ENCODE results near the gene KIRREL1. TPM values are rescaled to one million over a fixed set of nuclear protein-coding genes. Genes with fewer than 3 reads are reported as not detected.

Gene KIRREL1
- total and polyA plus RNA-seq, 2 of the 8 experiments (the other 6 are each of a cell fraction or from before 2014, with no cell fraction given): 14.2 to 39.0 TPM

- FAIRE-seq: no peak
- Histone ChIP-seq H3K4me2 (ENCODE audit: insufficient read depth in 1 of 2, low read depth in 2 of 2, low read length in 2 of 2) (no peak overlapping the region), H2AK5ac (ENCODE audit: low read depth, low read length) (no peak overlapping the region)
These were observed 152.7 kb downstream of the KIRREL1 start for GRCh38 chr1:158146165-158146564.

More at GRCh38 chr1:158146165-158146564, 152.7 kb downstream of the KIRREL1 start:
- Histone ChIP-seq H3K36me3 (ENCODE audit: control insufficient read depth in 2 of 4, insufficient read depth in 4 of 4, low read length in 3 of 4) (no peaks in the 10 kb centered on the region), H3K4me1 (replicated peaks in 1 of 4; ENCODE audit: control insufficient read depth in 3 of 4, insufficient read depth in 4 of 4, low read length in 3 of 4) (no peaks in the 10 kb centered on the region; a peak in 2 of 7 replicates), H3K23ac (ENCODE audit: insufficient read length) (no peak overlapping the region), H3K4ac (replicated peaks; ENCODE audit: insufficient read length, low read depth, low read length) (no peak overlapping the region), H3K14ac (ENCODE audit: insufficient read length) (no peak overlapping the region), H3K4me3 (ENCODE audit: extremely low read depth in 1 of 4, insufficient read depth in 2 of 4, low read depth in 3 of 4, low read length in 4 of 4) (no peak overlapping the region), H3K27ac (ENCODE audit: low read depth, low read length) (no peak overlapping the region), H3K79me2 (ENCODE audit: control insufficient read depth in 1 of 2, insufficient read depth in 2 of 2, low read length in 2 of 2) (no peaks in the 10 kb centered on the region), H4K20me1 (replicated peaks in 1 of 2; ENCODE audit: control insufficient read depth in 1 of 2, insufficient read depth in 2 of 2, low read length in 2 of 2) (no peaks in the 10 kb centered on the region), H4K8ac (ENCODE audit: extremely low read depth, insufficient read depth, low read length) (no peak overlapping the region), H2AFZ (ENCODE audit: low read length) (no peak overlapping the region), H2BK5ac (ENCODE audit: low read depth, low read length) (no peak overlapping the region), H3K56ac (replicated peaks; ENCODE audit: insufficient read length, low read depth, low read length) (no peak overlapping the region), H3K79me1 (ENCODE audit: low read depth, low read length) (no peaks in the 10 kb centered on the region), H3K9me3 (ENCODE audit: insufficient read depth in 2 of 2, low read depth in 1 of 2, low read length in 1 of 2) (no peaks in the 10 kb centered on the region), H2BK20ac (ENCODE audit: low read length) (no peak overlapping the region), H2BK15ac (ENCODE audit: low read length) (no peak overlapping the region), H4K5ac (ENCODE audit: insufficient read length, low read depth, low read length) (no peak overlapping the region), H4K91ac (replicated peaks; ENCODE audit: insufficient read length, low read length) (no peak overlapping the region), H3K9ac (replicated peaks in 1 of 4; ENCODE audit: extremely low read depth in 1 of 4, low read depth in 3 of 4, low read length in 3 of 4) (0 out of 7 replicates have a peak overlapping the region, but pooled peaks of 1 of the 4 experiments have one; percentile 7), H3K18ac (ENCODE audit: extremely low read depth, low read length) (no peak overlapping the region), H2BK12ac (ENCODE audit: low read depth, low read length) (no peak overlapping the region), H2BK120ac (replicated peaks; ENCODE audit: low read depth, low read length) (no peak overlapping the region), H3K27me3 (replicated peaks in 1 of 4; ENCODE audit: control insufficient read depth in 3 of 4, extremely low read depth in 1 of 4, insufficient read depth in 3 of 4, low read length in 3 of 4) (peaks cover 0 to 13% (median 5%) of the 10 kb centered on the region in 4 experiments; a peak in 3 of 7 replicates), H3K23me2 (ENCODE audit: low read depth, low read length) (peaks cover 4% of the 10 kb centered on the region)
- 92% methylated on average over 6 of the region's 6 CpGs; no CpG with 5 or more reads in 1 of the 2 experiments for WGBS, 2 experiments (ENCODE audit: extremely low coverage in 1 of 2, insufficient coverage in 1 of 2, insufficient read length in 1 of 2, insufficient replicate concordance in 2 of 2, low coverage in 1 of 2, low lambda C conversion rate in 2 of 2, missing lambda C conversion rate in 1 of 2)
- no peak for DNase-seq (ENCODE audit: low read depth in 1 of 2, low spot score in 2 of 2)
- TF ChIP-seq CEBPB (IDR thresholded peaks at IDR 0.05; ENCODE audit: low read depth, low read length) (no peak), CREB1 (IDR thresholded peaks at IDR 0.05) (no peak), ZNF274 (IDR thresholded peaks at IDR 0.05; ENCODE audit: borderline replicate concordance, extremely low read depth, low read length) (no peak), NRF1 (IDR thresholded peaks at IDR 0.05; ENCODE audit: low read depth, low read length) (no peak), SP2 (IDR thresholded peaks at IDR 0.05; ENCODE audit: low read length) (no peak), JUND (IDR thresholded peaks at IDR 0.05; ENCODE audit: low read length) (no peak), CBX8 (IDR thresholded peaks at IDR 0.05; ENCODE audit: borderline replicate concordance, low read depth, low read length) (no peak), GABPA (IDR thresholded peaks at IDR 0.05; ENCODE audit: borderline replicate concordance, insufficient read depth, low read length) (no peak), SRF (IDR thresholded peaks at IDR 0.05; ENCODE audit: low read depth, low read length) (no peak), SIN3A (conservative IDR thresholded peaks at IDR 0.05 in 1 of 2, IDR thresholded peaks at IDR 0.05 in 1 of 2; ENCODE audit: low read depth in 1 of 2, low read length in 2 of 2) (no peak)
- ChIA-PET CTCF (ENCODE audit: partially characterized antibody) (interaction anchor here (0.6 to 1.7 kb wide), 2 partner anchors 29 to 177 kb away, joined by 3 to 6 read pairs; no protein-coding TSS in a partner anchor), POLR2A (ENCODE audit: partially characterized antibody) (interaction anchor here (1.0 kb wide), 1 partner anchor 97 kb away, joined by 3 read pairs; no protein-coding TSS in a partner anchor)
